Ectodermal cell (in vitro differentiated cells): ENCODE measurements around the gene TBC1D14.

Source experiments
- H3K27ac ChIP-seq: 2 replicates; pipeline ENCODE4 v1.7.0; 2013; ENCODE audit warnings: mild to moderate bottlenecking, low read depth, low read length; ENCODE audit not compliant: insufficient read depth, poor library complexity, severe bottlenecking
- H3K27me3 ChIP-seq: 2 replicates; pipeline ENCODE4 v1.7.0; 2013; ENCODE audit warnings: mild to moderate bottlenecking, low read length; ENCODE audit not compliant: insufficient read depth, control insufficient read depth, poor library complexity, severe bottlenecking
- H3K36me3 ChIP-seq: one replicate; pipeline ENCODE4 v1.7.0; 2013; ENCODE audit warnings: low read length; ENCODE audit not compliant: control insufficient read depth, insufficient read depth
- H3K4me1 ChIP-seq: one replicate; pipeline ENCODE4 v1.7.0; 2013; ENCODE audit warnings: low read length; ENCODE audit not compliant: control insufficient read depth, insufficient read depth
- H3K4me3 ChIP-seq: 2 replicates; pipeline ENCODE4 v1.7.0; 2013; ENCODE audit warnings: low read depth, low read length, control low read depth; ENCODE audit not compliant: insufficient read depth
- H3K9me3 ChIP-seq: 2 replicates; pipeline ENCODE4 v1.7.0; 2013; ENCODE audit warnings: mild to moderate bottlenecking, low read length, moderate library complexity; ENCODE audit not compliant: control insufficient read depth
- WGBS, 2 experiments: methylation state at CpG; one replicate each; pipeline ENCODE4 v1.1.7; 2013; ENCODE audit warnings: missing lambda C conversion rate in 2 of 2; 5-methylcytosine and 5-hydroxymethylcytosine counted together

The TBC1D14 gene

GRCh38 chr4:6986781-6987587 lies 77.4 kb downstream of the TBC1D14 start:
- Histone ChIP-seq H3K36me3 (no peaks in the 10 kb centered on the region), H3K4me3 (peak overlapping the region; percentile 91), H3K27me3 (no peaks in the 10 kb centered on the region), H3K27ac (peak overlapping the region; percentile 80), H3K9me3 (no peaks in the 10 kb centered on the region), H3K4me1 (peaks cover 24% of the 10 kb centered on the region)
- WGBS, 2 experiments = 0 to 1% methylated on average over 78 of the region's 78 CpGs

GRCh38 chr4:6987588-6987961 lies 77.9 kb downstream of the TBC1D14 start:
- H3K27ac ChIP-seq = peak overlapping the region; percentile 80
- peak overlapping the region; percentile 91 for H3K4me3 ChIP-seq
- peaks cover 24% of the 10 kb centered on the region for H3K4me1 ChIP-seq
- WGBS, 2 experiments = 3 to 4% methylated on average over 17 of the region's 17 CpGs
- H3K27me3 ChIP-seq = no peaks in the 10 kb centered on the region
- H3K9me3 ChIP-seq = no peaks in the 10 kb centered on the region
- no peaks in the 10 kb centered on the region for H3K36me3 ChIP-seq

- no peaks in the 10 kb centered on the region for H3K36me3 ChIP-seq
- H3K4me1 ChIP-seq = peaks cover 27% of the 10 kb centered on the region
- H3K9me3 ChIP-seq = no peaks in the 10 kb centered on the region
- H3K27ac ChIP-seq = no peak overlapping the region
- 86% methylated on average over 9 to 13 of the region's 13 CpGs for WGBS, 2 experiments
- H3K27me3 ChIP-seq = no peaks in the 10 kb centered on the region
- peak overlapping the region; percentile 91 for H3K4me3 ChIP-seq
These were observed 78.5 kb downstream of the TBC1D14 start for GRCh38 chr4:6988016-6988715.

DNA sequence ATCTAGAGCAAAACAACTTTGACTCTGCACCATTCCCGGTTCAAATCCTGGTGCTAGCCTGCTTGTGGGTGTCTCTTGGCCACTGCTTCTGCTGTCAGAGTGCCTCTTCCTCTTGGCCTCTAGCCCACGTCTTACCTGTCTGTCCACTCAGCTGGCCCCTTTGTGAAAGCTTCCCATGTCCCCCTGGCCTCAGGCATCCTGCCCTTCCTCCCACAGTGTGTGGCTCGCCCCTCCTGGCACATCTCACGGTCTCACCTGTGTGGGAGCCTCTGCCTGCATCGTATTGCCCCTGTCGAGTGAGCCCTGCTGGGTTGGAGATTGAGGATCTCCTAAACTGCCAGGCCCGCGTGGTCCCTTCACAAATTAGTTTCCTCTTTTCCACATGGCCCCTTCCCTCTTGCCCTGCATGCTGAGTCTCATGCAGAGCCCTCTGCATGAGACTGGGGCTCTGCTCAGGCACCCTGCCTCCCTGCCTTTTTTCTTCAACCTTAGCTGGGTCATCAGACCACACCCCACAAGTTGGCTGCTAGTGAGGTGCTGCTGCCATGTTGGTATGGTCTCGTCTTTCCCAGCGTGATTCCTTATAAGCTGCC lies 79.8 kb downstream of the TBC1D14 start:
- Histone ChIP-seq H3K27me3 (no peaks in the 10 kb centered on the region), H3K4me3 (no peak overlapping the region), H3K4me1 (peaks cover 27% of the 10 kb centered on the region), H3K27ac (no peak overlapping the region), H3K9me3 (no peaks in the 10 kb centered on the region), H3K36me3 (no peaks in the 10 kb centered on the region)
- 74 to 80% methylated on average over 10 of the region's 10 CpGs for WGBS, 2 experiments

GRCh38 chr4:6990661-6991060 lies 81.0 kb downstream of the TBC1D14 start:
- Histone ChIP-seq H3K27ac (no peak overlapping the region), H3K4me1 (peaks cover 22% of the 10 kb centered on the region), H3K4me3 (no peak overlapping the region), H3K27me3 (no peaks in the 10 kb centered on the region), H3K36me3 (peaks cover 7% of the 10 kb centered on the region), H3K9me3 (no peaks in the 10 kb centered on the region)
- 96 to 97% methylated on average over 6 of the region's 6 CpGs for WGBS, 2 experiments

DNA sequence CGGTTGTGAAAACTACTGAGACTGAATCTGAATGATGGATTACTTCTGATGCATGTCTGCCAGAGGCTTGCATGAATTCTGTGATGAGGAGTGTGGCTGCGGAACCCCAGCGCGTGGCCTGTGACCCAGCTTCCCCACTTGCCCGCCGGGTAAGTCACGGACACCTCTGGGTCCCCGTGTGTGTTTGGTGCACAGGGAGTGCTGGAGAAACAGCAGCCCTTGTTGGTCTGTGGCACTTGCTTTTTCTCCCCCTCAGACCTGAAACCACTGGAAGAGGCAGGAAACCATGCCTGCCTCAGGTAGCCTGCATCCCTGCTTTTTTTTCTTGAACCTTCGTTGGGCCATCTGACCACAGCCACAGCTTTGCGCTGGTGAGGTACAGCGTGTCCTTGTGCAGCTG lies 81.6 kb downstream of the TBC1D14 start:
- Histone ChIP-seq H3K27ac (no peak overlapping the region), H3K9me3 (no peaks in the 10 kb centered on the region), H3K4me3 (no peak overlapping the region), H3K36me3 (peaks cover 10% of the 10 kb centered on the region), H3K27me3 (no peaks in the 10 kb centered on the region), H3K4me1 (peaks cover 20% of the 10 kb centered on the region)
- 96% methylated on average over 11 of the region's 11 CpGs for WGBS, 2 experiments

DNA sequence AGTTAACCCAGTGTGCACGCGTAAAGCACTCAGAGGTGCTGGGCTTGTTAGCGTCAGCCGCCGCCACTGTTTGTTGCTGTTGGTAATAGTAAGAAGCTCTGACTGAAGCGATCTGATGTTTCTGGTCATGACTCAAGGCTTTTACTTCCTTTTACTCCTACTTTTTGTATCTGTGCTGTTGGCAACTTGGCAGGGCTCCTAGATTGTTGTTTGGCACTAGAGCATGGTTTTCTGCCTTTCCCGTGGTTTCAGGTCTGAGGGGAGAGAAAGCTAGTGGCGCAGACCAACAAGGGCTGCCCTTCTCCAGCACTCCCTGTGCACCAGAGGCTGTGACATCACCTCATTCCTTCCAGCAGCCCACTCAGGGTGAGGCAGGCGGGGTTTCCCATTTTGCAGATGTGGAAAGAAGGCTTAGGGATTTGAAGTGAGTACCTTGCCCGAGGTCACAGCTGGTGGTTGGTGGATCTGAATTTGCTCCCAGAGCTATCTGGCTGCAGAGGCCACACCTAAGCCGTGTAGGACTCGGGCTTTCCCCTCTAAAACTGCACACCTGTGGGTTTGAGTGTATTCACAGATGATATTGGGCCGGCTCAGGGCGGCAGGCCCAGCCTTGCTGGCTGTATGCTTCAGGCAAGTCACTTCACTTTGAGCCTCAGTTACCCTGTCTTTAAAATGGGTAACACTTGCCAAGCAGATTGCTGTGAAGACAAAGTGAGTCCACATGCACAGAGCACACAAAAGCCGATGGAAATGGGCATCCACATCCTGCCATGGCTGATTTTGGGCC lies 82.3 kb downstream of the TBC1D14 start:
- no peaks in the 10 kb centered on the region for H3K27me3 ChIP-seq
- H3K27ac ChIP-seq = no peak overlapping the region
- peaks cover 20% of the 10 kb centered on the region for H3K4me1 ChIP-seq
- H3K9me3 ChIP-seq = no peaks in the 10 kb centered on the region
- no peak overlapping the region for H3K4me3 ChIP-seq
- peaks cover 17% of the 10 kb centered on the region for H3K36me3 ChIP-seq
- WGBS, 2 experiments = 89% methylated on average over 15 of the region's 15 CpGs

GRCh38 chr4:6992728-6993677 lies 83.4 kb downstream of the TBC1D14 start:
- H3K4me1 ChIP-seq = peaks cover 14% of the 10 kb centered on the region
- 91% methylated on average over 14 to 15 of the region's 15 CpGs for WGBS, 2 experiments
- H3K27me3 ChIP-seq = no peaks in the 10 kb centered on the region
- H3K36me3 ChIP-seq = peaks cover 20% of the 10 kb centered on the region
- no peak overlapping the region for H3K27ac ChIP-seq
- H3K4me3 ChIP-seq = no peak overlapping the region
- H3K9me3 ChIP-seq = no peaks in the 10 kb centered on the region

DNA sequence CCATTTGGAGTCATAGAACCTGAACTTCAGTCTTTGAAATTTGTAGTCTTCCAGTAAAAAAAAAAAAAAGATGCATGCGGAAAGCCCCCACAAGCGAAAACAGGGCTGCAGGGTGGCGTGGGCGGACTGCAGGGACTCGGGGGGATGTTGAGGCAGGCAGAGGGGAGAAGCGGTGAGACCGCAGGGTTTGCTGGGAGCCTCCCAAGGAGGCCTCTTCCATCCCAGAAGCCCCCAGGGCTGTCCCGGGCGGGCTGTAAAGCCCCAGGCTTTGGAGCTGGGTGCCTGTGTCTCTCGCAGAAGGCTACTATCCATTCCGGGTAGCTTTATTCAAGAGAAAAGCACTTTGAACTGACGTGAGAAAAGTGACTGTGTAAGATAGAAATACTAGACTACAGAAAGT lies 86.9 kb downstream of the TBC1D14 start:
- H3K27me3 ChIP-seq = no peaks in the 10 kb centered on the region
- H3K36me3 ChIP-seq = peaks cover 46% of the 10 kb centered on the region
- WGBS, 2 experiments = 98% methylated on average over 12 of the region's 12 CpGs
- H3K9me3 ChIP-seq = no peaks in the 10 kb centered on the region
- peaks cover 4% of the 10 kb centered on the region for H3K4me1 ChIP-seq
- no peak overlapping the region for H3K4me3 ChIP-seq
- no peak overlapping the region for H3K27ac ChIP-seq
